HEK293 (cell line): ENCODE results near the gene LYZL6.

Experiments used
- ATF2 ChIP-seq: fragments of 450-650 bp; formaldehyde crosslinking; IDR thresholded peaks from 2 replicates; pipeline ENCODE4 v1.5.1; 2016; ENCODE audit warnings: missing biosample characterization, missing genetic modification characterization, low read depth
- CTCF ChIP-seq: fragments of 450-650 bp; formaldehyde crosslinking; IDR thresholded peaks from 2 replicates; pipeline ENCODE4 v1.5.1; 2016; ENCODE audit warnings: missing biosample characterization, missing genetic modification characterization
- ZBTB26 ChIP-seq: fragments of 450-650 bp; formaldehyde crosslinking; optimal IDR thresholded peaks from 2 replicates; pipeline ENCODE3; 2016; ENCODE audit warnings: missing biosample characterization, mild to moderate bottlenecking, missing genetic modification characterization
- ZBTB7A ChIP-seq: fragments of 450-650 bp; formaldehyde crosslinking; IDR thresholded peaks from 2 replicates; pipeline ENCODE4 v1.5.1; 2016; ENCODE audit warnings: low read depth, missing biosample characterization, missing genetic modification characterization
- ZNF146 ChIP-seq: fragments of 450-650 bp; formaldehyde crosslinking; IDR thresholded peaks from 2 replicates; pipeline ENCODE4 v1.5.1; 2016; ENCODE audit warnings: missing biosample characterization, missing genetic modification characterization
- ZNF398 ChIP-seq: fragments of 450-650 bp; formaldehyde crosslinking; IDR thresholded peaks from 2 replicates; pipeline ENCODE4 v1.5.1; 2017; ENCODE audit warnings: missing biosample characterization, missing genetic modification characterization
- ZNF76 ChIP-seq: fragments of 450-650 bp; formaldehyde crosslinking; IDR thresholded peaks from 2 replicates; pipeline ENCODE4; 2016; ENCODE audit warnings: low read depth, missing biosample characterization, missing genetic modification characterization, borderline replicate concordance
- TF ChIP-seq, protein P1 (sequence below): fragments of 450-650 bp; formaldehyde crosslinking; IDR thresholded peaks from 2 replicates; pipeline ENCODE4 v1.5.1; 2016; ENCODE audit warnings: missing biosample characterization, missing genetic modification characterization
- TF ChIP-seq, protein P2 (sequence below): fragments of 450-650 bp; formaldehyde crosslinking; IDR thresholded peaks from 2 replicates; pipeline ENCODE4 v1.5.1; 2016; ENCODE audit warnings: missing biosample characterization, missing genetic modification characterization

GRCh38 chr17:35977509-35977908 lies 34.0 kb upstream of the LYZL6 start:
- TF ChIP-seq ZNF146 (tag by site-specific recombination): no peak
- TF ChIP-seq ZBTB7A (tag by site-specific recombination): no peak
- TF ChIP-seq ATF2 (tag by site-specific recombination): no peak
- TF ChIP-seq ZNF76 (tag by site-specific recombination): no peak
- TF ChIP-seq CTCF: no peak
- TF ChIP-seq ZBTB26 (tag by site-specific recombination): no peak
- TF ChIP-seq, protein P1, sequence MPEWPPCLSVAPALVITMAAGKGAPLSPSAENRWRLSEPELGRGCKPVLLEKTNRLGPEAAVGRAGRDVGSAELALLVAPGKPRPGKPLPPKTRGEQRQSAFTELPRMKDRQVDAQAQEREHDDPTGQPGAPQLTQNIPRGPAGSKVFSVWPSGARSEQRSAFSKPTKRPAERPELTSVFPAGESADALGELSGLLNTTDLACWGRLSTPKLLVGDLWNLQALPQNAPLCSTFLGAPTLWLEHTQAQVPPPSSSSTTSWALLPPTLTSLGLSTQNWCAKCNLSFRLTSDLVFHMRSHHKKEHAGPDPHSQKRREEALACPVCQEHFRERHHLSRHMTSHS: no peak
- TF ChIP-seq, protein P2, sequence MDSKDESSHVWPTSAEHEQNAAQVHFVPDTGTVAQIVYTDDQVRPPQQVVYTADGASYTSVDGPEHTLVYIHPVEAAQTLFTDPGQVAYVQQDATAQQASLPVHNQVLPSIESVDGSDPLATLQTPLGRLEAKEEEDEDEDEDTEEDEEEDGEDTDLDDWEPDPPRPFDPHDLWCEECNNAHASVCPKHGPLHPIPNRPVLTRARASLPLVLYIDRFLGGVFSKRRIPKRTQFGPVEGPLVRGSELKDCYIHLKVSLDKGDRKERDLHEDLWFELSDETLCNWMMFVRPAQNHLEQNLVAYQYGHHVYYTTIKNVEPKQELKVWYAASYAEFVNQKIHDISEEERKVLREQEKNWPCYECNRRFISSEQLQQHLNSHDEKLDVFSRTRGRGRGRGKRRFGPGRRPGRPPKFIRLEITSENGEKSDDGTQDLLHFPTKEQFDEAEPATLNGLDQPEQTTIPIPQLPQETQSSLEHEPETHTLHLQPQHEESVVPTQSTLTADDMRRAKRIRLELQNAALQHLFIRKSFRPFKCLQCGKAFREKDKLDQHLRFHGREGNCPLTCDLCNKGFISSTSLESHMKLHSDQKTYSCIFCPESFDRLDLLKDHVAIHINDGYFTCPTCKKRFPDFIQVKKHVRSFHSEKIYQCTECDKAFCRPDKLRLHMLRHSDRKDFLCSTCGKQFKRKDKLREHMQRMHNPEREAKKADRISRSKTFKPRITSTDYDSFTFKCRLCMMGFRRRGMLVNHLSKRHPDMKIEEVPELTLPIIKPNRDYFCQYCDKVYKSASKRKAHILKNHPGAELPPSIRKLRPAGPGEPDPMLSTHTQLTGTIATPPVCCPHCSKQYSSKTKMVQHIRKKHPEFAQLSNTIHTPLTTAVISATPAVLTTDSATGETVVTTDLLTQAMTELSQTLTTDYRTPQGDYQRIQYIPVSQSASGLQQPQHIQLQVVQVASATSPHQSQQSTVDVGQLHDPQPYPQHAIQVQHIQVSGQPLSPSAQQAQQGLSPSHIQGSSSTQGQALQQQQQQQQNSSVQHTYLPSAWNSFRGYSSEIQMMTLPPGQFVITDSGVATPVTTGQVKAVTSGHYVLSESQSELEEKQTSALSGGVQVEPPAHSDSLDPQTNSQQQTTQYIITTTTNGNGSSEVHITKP (tag by site-specific recombination): no peak
- no peak for TF ChIP-seq ZNF398 (tag by site-specific recombination)
